GM23248 (cell line): ENCODE measurements around the gene ATP2B2.

Source experiments
- EZH2 ChIP-seq: fragments of 200-600 bp; sonication (generic); IDR thresholded peaks from 2 replicates; pipeline ENCODE4 v1.6.1; 2018; ENCODE audit warnings: antibody characterized with exemption, mild to moderate bottlenecking; ENCODE audit not compliant: insufficient read depth, poor library complexity, severe bottlenecking
- EZH2phosphoT487 ChIP-seq: fragments of 200-600 bp; sonication (generic); IDR thresholded peaks from 2 replicates; pipeline ENCODE4 v1.6.1; 2018; ENCODE audit warnings: antibody characterized with exemption, moderate library complexity, mild to moderate bottlenecking, low read depth; ENCODE audit not compliant: insufficient read depth

GRCh38 chr3:10305331-10305902 lies 200.0 kb downstream of the ATP2B2 start:
- no peak for TF ChIP-seq EZH2
- no peak for TF ChIP-seq EZH2phosphoT487
